HepG2 (cell line): ENCODE data around the gene TSPAN11. TPM values are rescaled to one million over a fixed set of nuclear protein-coding genes. Genes with fewer than 3 reads are reported as not detected.

ENCODE experiments used
- ATAC-seq: fragments of 200-7000 bp; cut with Tn5 transposase; 3 replicates; pipeline ENCODE4 v1.9.1; 2020; ENCODE audit warnings: mild to moderate bottlenecking, moderate library complexity
- BruUV-seq: library from RNA; stranded (reverse); fragments of 400-500 nt; replicated peaks from 2 replicates; lab custom pipeline; 2021; lab: Mats Ljungman, UMichigan
- CTCF ChIA-PET: fragments of 300-600 bp; formaldehyde crosslinking; extraction: SDS; loops from one replicate; lab custom pipeline; 2021; ENCODE audit warnings: low total read pairs, inconsistent platforms, low intra/inter-chr PET ratio; lab: Yijun Ruan, JAX
- POLR2A ChIA-PET: fragments of 350-600 bp; sonication (Branson Sonifier 250); formaldehyde crosslinking; loops from one replicate; lab custom pipeline; 2020; ENCODE audit warnings: antibody characterized with exemption, inconsistent platforms; lab: Yijun Ruan, JAX
- DNase-seq: peaks from one replicate; pipeline ENCODE4 v3.0.0-alpha.2; 2015; ENCODE audit warnings: low spot score
- FAIRE-seq: peaks from 3 replicates; lab custom pipeline; 2011; peaks lifted over from hg19 to GRCh38; lab: Jason Lieb, UNC
- H2AFZ ChIP-seq: one replicate; pipeline ENCODE4 v1.6.1; 2011; ENCODE audit warnings: low read length, inconsistent platforms
- H3K27ac ChIP-seq: fragments of 300-600 bp; 3 replicates; pipeline ENCODE4 v1.8.0; 2011; ENCODE audit warnings: mixed run types, mild to moderate bottlenecking, mixed read lengths, low read length, inconsistent platforms; ENCODE audit not compliant: insufficient read depth; ENCODE audit errors: extremely low read length
- H3K27me3 ChIP-seq, 2 experiments: fragments of 200-600 bp in 1 of 2; 2 replicates in 1 of 2; 3 replicates in 1 of 2; pipeline versions ENCODE4 v1.6.0 to v1.8.0; 2011; ENCODE audit warnings: low read length in 2 of 2, mild to moderate bottlenecking in 2 of 2, moderate library complexity in 2 of 2, inconsistent platforms in 1 of 2; ENCODE audit not compliant: insufficient read depth in 2 of 2, control insufficient read depth in 1 of 2
- H3K36me3 ChIP-seq, 2 experiments: fragments of 200-600 bp in 1 of 2; replicated peaks in 1 of 2; 2 replicates in 1 of 2; 3 replicates in 1 of 2; pipeline versions ENCODE4 v1.5.1 to v1.8.0; 2011; ENCODE audit warnings: low read length in 2 of 2, inconsistent platforms in 1 of 2; ENCODE audit not compliant: insufficient read depth in 2 of 2, control insufficient read depth in 1 of 2
- H3K4me1 ChIP-seq: 2 replicates; pipeline ENCODE4 v1.5.1; 2012; ENCODE audit warnings: low read length, inconsistent platforms; ENCODE audit not compliant: insufficient read depth
- H3K4me2 ChIP-seq: 2 replicates; pipeline ENCODE4 v1.6.0; 2011; ENCODE audit warnings: low read depth, low read length, inconsistent platforms
- H3K4me3 ChIP-seq, 3 experiments: fragments of 200-600 bp in 1 of 3; sonication (generic), shearing (Covaris generic) in 1 of 3; replicated peaks in 1 of 3; 2 replicates each; pipeline ENCODE4 v1.5.1; 2011 to 2016; ENCODE audit warnings: low read length in 3 of 3, inconsistent platforms in 2 of 3, low read depth in 2 of 3, mild to moderate bottlenecking in 2 of 3, control low read depth in 1 of 3, mixed read lengths in 1 of 3; ENCODE audit not compliant: insufficient read depth in 1 of 3
- H3K79me2 ChIP-seq: one replicate; pipeline ENCODE4 v1.6.1; 2011; ENCODE audit warnings: low read length, inconsistent platforms; ENCODE audit not compliant: insufficient read depth
- H3K9ac ChIP-seq: 2 replicates; pipeline ENCODE4 v1.6.0; 2011; ENCODE audit warnings: mild to moderate bottlenecking, low read depth, low read length, inconsistent platforms; ENCODE audit not compliant: insufficient read depth
- H3K9me3 ChIP-seq: 2 replicates; pipeline ENCODE4 v1.5.1; 2012; ENCODE audit warnings: mild to moderate bottlenecking, low read length
- H4K20me1 ChIP-seq: 2 replicates; pipeline ENCODE4 v1.6.0; 2011; ENCODE audit warnings: inconsistent platforms, mild to moderate bottlenecking, low read length, moderate library complexity; ENCODE audit not compliant: insufficient read depth
- BHLHE40 ChIP-seq: IDR thresholded peaks from 2 replicates; pipeline ENCODE4 v1.6.1; 2011; ENCODE audit warnings: low read length, improper control_type of control experiment
- HMGA1 ChIP-seq: sonication (generic); formaldehyde crosslinking; conservative IDR thresholded peaks from 2 replicates; pipeline ENCODE4 v1.4.0; 2020; ENCODE audit warnings: missing genetic modification reagents
- RARA ChIP-seq: IDR thresholded peaks from 2 replicates; pipeline ENCODE4 v1.6.1; 2016; ENCODE audit warnings: missing genetic modification reagents, missing compliant biosample characterization
- RBM39 ChIP-seq: fragments of 200-400 bp; formaldehyde crosslinking; IDR thresholded peaks from one replicate; pipeline ENCODE4 v1.6.1; 2018; ENCODE audit warnings: antibody characterized with exemption, mild to moderate bottlenecking, low read depth, low read length; ENCODE audit not compliant: poor library complexity, severe bottlenecking
- STAG1 ChIP-seq: sonication (generic); formaldehyde crosslinking; IDR thresholded peaks from 2 replicates; pipeline ENCODE4 v1.4.0; 2020; ENCODE audit warnings: missing genetic modification reagents
- THAP8 ChIP-seq: sonication (generic); formaldehyde crosslinking; IDR thresholded peaks from 2 replicates; pipeline ENCODE4 v1.5.1; 2020; ENCODE audit warnings: missing genetic modification reagents, mild to moderate bottlenecking, borderline replicate concordance
- ZBTB26 ChIP-seq: IDR thresholded peaks from 2 replicates; pipeline ENCODE4 v1.6.1; 2016; ENCODE audit warnings: missing compliant biosample characterization, missing genetic modification reagents, borderline replicate concordance
- ZNF501 ChIP-seq: sonication (generic); formaldehyde crosslinking; IDR thresholded peaks from 2 replicates; pipeline ENCODE4 v1.5.1; 2020; ENCODE audit warnings: mild to moderate bottlenecking, moderate library complexity, missing genetic modification reagents
- ZNF510 ChIP-seq: sonication (generic); formaldehyde crosslinking; IDR thresholded peaks from 2 replicates; pipeline ENCODE4 v1.4.0; 2020; ENCODE audit warnings: low read depth, mild to moderate bottlenecking, missing genetic modification reagents
- WGBS: methylation state at CpG from one replicate; pipeline ENCODE4 v1.1.6; 2017; ENCODE audit warnings: low lambda C conversion rate; 5-methylcytosine and 5-hydroxymethylcytosine counted together
- in situ Hi-C: cut with HindIII; loops from 2 replicates; pipeline ENCODE4 v1.10.0; 2017; ENCODE audit warnings: low pct_unique_long_range_greater_than_20kb; ENCODE audit not compliant: extremely low pct_ligation_motif_present
- intact Hi-C: fragments of 100-400 bp; cut with micrococcal nuclease; formaldehyde crosslinking; loops from one replicate; pipeline ENCODE4 v1.10.0; 2022; ENCODE audit not compliant: unreplicated experiment
- polyA plus RNA-seq, 8 experiments: library from polyadenylated mRNA; depleted of rRNA in 3 of 8; stranded (reverse) in 7 of 8; unstranded in 1 of 8; fragments of >200 nt; fragmentation: Illumina TruSeq in 4 of 8; extraction: Trizol in 4 of 8; gene quantifications; 2 replicates each; pipeline versions ENCODE4 v1.2.1 to v1.2.3, GENCODE V29; 2011 to 2016; ENCODE audit warnings: low read depth in 4 of 8, missing spikeins in 1 of 8, mixed read lengths in 1 of 8; ENCODE audit not compliant: insufficient read depth in 1 of 8
- total RNA-seq, 5 experiments: library from RNA; depleted of rRNA; stranded (reverse); fragments of >200 nt; fragmentation: Illumina TruSeq; extraction: Trizol; gene quantifications; 2 replicates each; pipeline ENCODE4 v1.2.3, GENCODE V29; 2016; ENCODE audit warnings: low read depth in 1 of 5

TSPAN11 gene
- total and polyA plus RNA-seq, 2 of the 13 experiments (the other 11 are each of a cell fraction or from before 2014, with no cell fraction given) = 0.01 to 0.07 TPM

- TF ChIP-seq BHLHE40 (no peak), ZNF501 (no peak), ZNF510 (CRISPR knock-in tag) (no peak), ZBTB26 (CRISPR knock-in tag) (no peak), RARA (CRISPR knock-in tag) (no peak), RBM39 (no peak), HMGA1 (CRISPR knock-in tag) (no peak), STAG1 (CRISPR knock-in tag) (no peak)
- TF ChIP-seq, all 625 proteins: peak for 0
- ATAC-seq (no peak), FAIRE-seq (no peak), DNase-seq (no peak)
- Histone ChIP-seq H3K4me2 (no peak overlapping the region), H2AFZ (no peak overlapping the region), H3K4me3 (no peak overlapping the region), H4K20me1 (no peaks in the 10 kb centered on the region), H3K27ac (no peak overlapping the region), H3K79me2 (no peaks in the 10 kb centered on the region), H3K9me3 (no peaks in the 10 kb centered on the region), H3K9ac (no peak overlapping the region), H3K4me1 (no peaks in the 10 kb centered on the region), H3K36me3 (no peaks in the 10 kb centered on the region), H3K27me3 (no peaks in the 10 kb centered on the region; a peak in 2 of 5 replicates)
- BruUV-seq = no TSS peak
- 30% methylated on average over 6 of the region's 6 CpGs for WGBS
- in situ Hi-C loops (no loop called here), intact Hi-C loops (no loop called here)
- POLR2A ChIA-PET = no interaction called here
- CTCF ChIA-PET = no interaction called here
These were observed 25.5 kb downstream of the TSPAN11 start for GRCh38 chr12:30952015-30952414.

GRCh38 chr12:30953257-30953656 is 26.7 kb downstream of the TSPAN11 start:
- Histone ChIP-seq H3K4me3 (no peak overlapping the region), H2AFZ (no peak overlapping the region), H3K9me3 (no peaks in the 10 kb centered on the region), H3K9ac (no peak overlapping the region), H4K20me1 (no peaks in the 10 kb centered on the region), H3K4me2 (no peak overlapping the region), H3K36me3 (no peaks in the 10 kb centered on the region), H3K27me3 (peaks cover 0 to 1% of the 10 kb centered on the region in 2 experiments; a peak in 3 of 5 replicates), H3K27ac (no peak overlapping the region), H3K4me1 (no peaks in the 10 kb centered on the region), H3K79me2 (no peaks in the 10 kb centered on the region)
- ChIA-PET CTCF (no interaction called here), POLR2A (no interaction called here)
- FAIRE-seq (no peak), DNase-seq (no peak), ATAC-seq (no peak)
- intact Hi-C loops = no loop called here
- 0% methylated on average over 1 of the region's 2 CpGs for WGBS
- in situ Hi-C loops = no loop called here
- BruUV-seq = no TSS peak
- no peak for TF ChIP-seq THAP8 (CRISPR knock-in tag)
